ENCODE results near the gene SAMHD1. TPM values are rescaled to one million over a fixed set of nuclear protein-coding genes. Genes with fewer than 3 reads are reported as not detected.
"Not testable (repeated sequence)": the region's sequence is repeated elsewhere in the genome, so short reads cannot be mapped to it uniquely, and the experiment has no call there.

SAMHD1 gene
- total and polyA plus RNA-seq, 4 experiments from 2014 or later, result 216 to 332 (median 257) TPM

DNA sequence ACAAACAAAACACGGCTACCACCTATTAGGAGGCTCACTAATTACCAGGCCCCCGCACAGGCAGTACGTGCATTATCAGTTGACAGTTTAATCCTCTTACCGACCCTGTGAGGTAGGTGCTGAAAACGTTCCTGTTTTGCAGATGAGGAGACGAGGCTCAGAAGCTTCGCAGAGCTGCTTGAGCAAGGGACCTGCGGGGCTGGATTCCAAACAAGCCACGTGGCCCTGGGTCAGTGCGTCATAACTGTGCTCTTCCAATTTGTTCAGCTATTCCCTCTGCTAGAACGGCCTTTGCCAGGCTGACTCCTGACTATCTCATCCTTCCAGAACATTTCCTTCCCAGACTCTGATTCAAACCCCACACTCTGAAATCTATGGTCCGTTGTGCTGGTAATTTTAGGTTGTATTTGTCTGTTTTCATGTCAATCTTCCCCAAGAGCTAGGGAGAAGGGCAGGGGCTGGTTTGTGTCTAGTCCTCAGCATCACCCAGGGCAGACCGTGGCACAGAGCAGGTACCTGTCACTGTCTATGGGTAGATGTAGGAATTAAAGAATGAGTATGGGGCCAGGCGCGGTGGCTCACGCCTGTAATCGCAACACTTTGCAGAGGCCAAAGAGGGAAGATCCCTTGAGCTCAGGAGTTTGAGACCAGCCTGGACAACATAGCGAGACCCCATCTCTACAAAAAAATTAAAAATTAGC lies 104.3 kb downstream of the SAMHD1 start:
- Histone ChIP-seq H3K36me3 (ENCODE audit: insufficient read depth, low read length) (no peaks in the 10 kb centered on the region), H3K27me3 (ENCODE audit: insufficient read depth, low read length) (no peaks in the 10 kb centered on the region), H3K4me1 (ENCODE audit: insufficient read depth, low read length) (peaks cover 5% of the 10 kb centered on the region), H3K4me3 (ENCODE audit: low read length in 2 of 2) (no peak overlapping the region), H3K9me3 (ENCODE audit: control insufficient read depth in 1 of 2, low read length in 2 of 2) (no peaks in the 10 kb centered on the region), H3K27ac (ENCODE audit: low read depth, low read length) (no peak overlapping the region)
- H3K36me3 Mint-ChIP-seq, result no peaks in the 10 kb centered on the region
- POLR2A ChIA-PET (ENCODE audit: partially characterized antibody), result no interaction called here
- no peaks in the 10 kb centered on the region for H3K27me3 Mint-ChIP-seq
- H3K4me1 Mint-ChIP-seq, result peaks cover 4 to 12% (median 8%) of the 10 kb centered on the region in 4 donors
- peaks cover 0 to 3% (median 0%) of the 10 kb centered on the region in 8 donors for H3K9me3 Mint-ChIP-seq
- no peak overlapping the region for H3K4me3 Mint-ChIP-seq
- CTCF ChIA-PET (ENCODE audit: partially characterized antibody), result no interaction called here
- H3K27ac Mint-ChIP-seq, result no peak overlapping the region
- DNase-seq, result no peak
- intact Hi-C loops (cut with micrococcal nuclease), result no loop called here

DNA sequence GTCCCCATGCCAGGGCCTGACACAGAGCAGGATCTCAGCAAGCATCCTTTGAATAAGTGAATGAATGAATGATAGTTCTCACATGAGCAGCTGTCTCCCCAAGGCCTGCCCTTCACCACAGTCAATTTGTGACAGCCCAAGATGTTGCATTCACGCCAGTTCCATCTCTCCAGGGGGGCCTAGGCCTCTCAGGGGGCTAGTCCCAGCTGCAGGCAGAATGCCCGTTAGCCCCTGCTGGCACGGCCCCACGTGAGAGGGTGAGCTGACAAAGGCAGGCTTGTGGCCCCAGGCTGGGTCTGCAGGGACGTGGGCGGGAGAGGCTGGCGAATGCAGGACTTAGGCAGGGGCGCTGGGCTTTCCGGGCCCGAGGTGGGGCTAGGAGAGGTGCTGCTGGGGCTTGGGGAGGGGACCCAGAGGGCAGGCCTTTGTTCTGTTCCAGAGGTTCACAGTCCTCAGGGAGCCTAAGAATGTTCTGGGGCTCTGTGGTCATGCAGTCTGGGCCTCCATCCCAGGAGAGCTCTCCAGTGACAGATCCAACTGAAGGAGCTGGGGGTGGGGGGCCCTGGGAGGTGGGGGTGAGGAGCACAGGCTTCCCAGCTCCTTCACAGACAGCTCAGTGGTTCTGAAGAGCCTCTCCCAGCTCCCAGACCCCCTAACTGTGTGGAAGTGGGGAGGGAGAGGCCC lies 106.1 kb downstream of the SAMHD1 start:
- Histone ChIP-seq H3K27me3 (ENCODE audit: insufficient read depth, low read length) (no peaks in the 10 kb centered on the region), H3K9me3 (ENCODE audit: control insufficient read depth in 1 of 2, low read length in 2 of 2) (no peaks in the 10 kb centered on the region), H3K27ac (ENCODE audit: low read depth, low read length) (no peak overlapping the region), H3K4me1 (ENCODE audit: insufficient read depth, low read length) (peaks cover 5% of the 10 kb centered on the region), H3K36me3 (ENCODE audit: insufficient read depth, low read length) (no peaks in the 10 kb centered on the region), H3K4me3 (ENCODE audit: low read length in 2 of 2) (no peak overlapping the region)
- H3K36me3 Mint-ChIP-seq, result no peaks in the 10 kb centered on the region
- no peak overlapping the region for H3K4me3 Mint-ChIP-seq
- POLR2A ChIA-PET (ENCODE audit: partially characterized antibody), result no interaction called here
- DNase-seq, result no peak
- intact Hi-C loops (cut with micrococcal nuclease), result no loop called here
- no peaks in the 10 kb centered on the region for H3K9me3 Mint-ChIP-seq
- CTCF ChIA-PET (ENCODE audit: partially characterized antibody), result no interaction called here
- H3K27me3 Mint-ChIP-seq, result no peaks in the 10 kb centered on the region
- H3K4me1 Mint-ChIP-seq, result peaks cover 9 to 20% (median 14%) of the 10 kb centered on the region in 4 donors
- peak overlapping the region in 1 of 7 donors; percentile 29 for H3K27ac Mint-ChIP-seq

DNA sequence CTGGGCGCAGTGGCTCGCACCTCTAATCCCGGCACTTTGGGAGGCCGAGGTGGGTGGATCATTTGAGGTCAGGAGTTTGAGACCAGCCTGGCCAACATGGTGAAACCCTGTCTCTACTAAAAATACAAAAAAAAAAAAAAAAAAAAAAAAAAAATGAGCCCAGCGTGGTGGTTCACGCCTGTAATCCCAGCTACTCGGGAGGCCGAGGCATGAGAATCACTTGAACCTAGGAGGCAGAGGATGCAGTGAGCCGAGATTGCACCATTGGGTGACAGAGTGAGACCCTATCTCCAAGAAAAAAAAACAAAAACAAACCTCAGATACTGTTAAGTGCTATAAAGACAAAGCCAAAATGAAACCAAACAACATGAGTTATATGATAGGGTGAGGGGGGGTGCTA lies 110.5 kb downstream of the SAMHD1 start:
- H3K36me3 Mint-ChIP-seq; H3K9me3 ChIP-seq (ENCODE audit: control insufficient read depth in 1 of 2, low read length in 2 of 2); H3K4me3 ChIP-seq (ENCODE audit: low read length in 2 of 2); intact Hi-C loops (cut with micrococcal nuclease); DNase-seq; H3K27ac ChIP-seq (ENCODE audit: low read depth, low read length); H3K36me3 ChIP-seq (ENCODE audit: insufficient read depth, low read length); H3K27me3 Mint-ChIP-seq; H3K27me3 ChIP-seq (ENCODE audit: insufficient read depth, low read length); POLR2A ChIA-PET (ENCODE audit: partially characterized antibody); H3K4me1 ChIP-seq (ENCODE audit: insufficient read depth, low read length); H3K9me3 Mint-ChIP-seq: not testable (repeated sequence)
- peaks cover 9 to 26% (median 14%) of the 10 kb centered on the region in 4 donors for H3K4me1 Mint-ChIP-seq
- H3K27ac Mint-ChIP-seq, result peak overlapping the region in 5 of 7 donors; percentile 44 to 92 (median 77)
- peak overlapping the region in 1 of 8 donors; percentile 2 for H3K4me3 Mint-ChIP-seq
- CTCF ChIA-PET (ENCODE audit: partially characterized antibody), result interaction anchor here (1.1 to 1.7 kb wide), 2 partner anchors 32 to 887 kb away, joined by 3 to 8 read pairs; partner anchors contain the start of gene SCAND1

Other genes starting within 250 kb of the SAMHD1 start
- 10 to 100 TPM; 36.1 to 36.2 TPM for gene NDRG3, start 205.6 kb downstream of the SAMHD1 start, total RNA-seq
- 10 to 100 TPM; 53.2 to 73.4 TPM for gene NDRG3, start 205.6 kb downstream of the SAMHD1 start, polyA plus RNA-seq
- gene DSN1, start 177.9 kb downstream of the SAMHD1 start, total RNA-seq, result 10 to 100 TPM; 12.8 to 14.3 TPM
- 1 to 10 TPM; 6.1 to 8.2 TPM for gene DSN1, start 177.9 kb downstream of the SAMHD1 start, polyA plus RNA-seq
- gene TLDC2, start 75.6 kb downstream of the SAMHD1 start, total RNA-seq, result not detected
- gene TLDC2, start 75.6 kb downstream of the SAMHD1 start, polyA plus RNA-seq, result under 1 TPM in 1 of 2 donors, not detected in 1; 0.52 TPM
- gene RBL1, start 144.3 kb upstream of the SAMHD1 start, total RNA-seq, result 10 to 100 TPM; 29.9 to 39.6 TPM
- gene RBL1, start 144.3 kb upstream of the SAMHD1 start, polyA plus RNA-seq, result 10 to 100 TPM in 1 of 2 donors, 1 to 10 TPM in 1; 7.0 to 16.6 TPM
- 100 to 1,000 TPM; 125 to 127 TPM for gene RPN2, start 227.6 kb upstream of the SAMHD1 start, total RNA-seq
- 100 to 1,000 TPM; 257 to 349 TPM for gene RPN2, start 227.6 kb upstream of the SAMHD1 start, polyA plus RNA-seq
- 1 to 10 TPM; 1.4 to 1.5 TPM for gene MROH8, start 227.8 kb upstream of the SAMHD1 start, total RNA-seq
- gene MROH8, start 227.8 kb upstream of the SAMHD1 start, polyA plus RNA-seq, result 1 to 10 TPM in 1 of 2 donors, under 1 TPM in 1; 1.00 to 1.5 TPM